Stomach (tissue), 9 donors: ENCODE data around the gene VPS52. TPM values are rescaled to one million over a fixed set of nuclear protein-coding genes. Genes with fewer than 3 reads are reported as not detected.
A peak's percentile ranks its signal among the peaks of the same experiment; 100 is the strongest.

Experiments
- DNase-seq, 2 donors: peaks; one replicate each; pipeline versions ENCODE4 v3.0.0 to v3.0.0-alpha.2; 2013 to 2019
- H3K27ac ChIP-seq, 5 donors: fragments of 200-600 bp in 4 of 5; sonication (generic) in 4 of 5; one replicate each; pipeline ENCODE4 v1.5.1; 2013 to 2019; ENCODE audit warnings: mild to moderate bottlenecking in 1 of 5, moderate library complexity in 1 of 5
- H3K27me3 ChIP-seq, 3 donors: fragments of 200-600 bp; sonication (generic); one replicate each; pipeline ENCODE4 v1.5.1; 2017 to 2019; ENCODE audit warnings: mixed run types in 1 of 3
- H3K36me3 ChIP-seq, 4 donors: fragments of 200-600 bp; sonication (generic); 1 replicate in 3 of 4; 2 replicates in 1 of 4; pipeline ENCODE4 v1.5.1; 2016 to 2019
- H3K4me1 ChIP-seq, 4 donors: fragments of 200-600 bp; sonication (generic); one replicate each; pipeline ENCODE4 v1.5.1; 2016 to 2019
- H3K4me3 ChIP-seq, 4 donors: fragments of 200-600 bp; sonication (generic) in 3 of 4; one replicate each; pipeline ENCODE4 v1.5.1; 2016 to 2019; ENCODE audit warnings: mild to moderate bottlenecking in 1 of 4
- H3K9me3 ChIP-seq, 4 donors: fragments of 200-600 bp; sonication (generic); one replicate each; pipeline ENCODE4 v1.5.1; 2016 to 2019
- EP300 ChIP-seq: sonication (generic); formaldehyde crosslinking; IDR thresholded peaks from one replicate; pipeline ENCODE4 v1.6.1; 2017; ENCODE audit warnings: antibody characterized with exemption
- POLR2A ChIP-seq, 4 donors: fragments of 450-650 bp; IDR thresholded peaks; one replicate each; pipeline ENCODE4 v1.6.1; 2016; ENCODE audit warnings: antibody characterized with exemption in 4 of 4, control low read depth in 2 of 4, mild to moderate bottlenecking in 1 of 4, moderate library complexity in 1 of 4
- POLR2AphosphoS5 ChIP-seq, 3 donors: sonication (generic); formaldehyde crosslinking; IDR thresholded peaks; one replicate each; pipeline ENCODE4 v1.6.1; 2016; ENCODE audit warnings: antibody characterized with exemption in 3 of 3
- WGBS, 5 donors: extraction: QIAGEN DNeasy Blood & Tissue Kit in 3 of 5; methylation state at CpG; one replicate each; pipeline versions ENCODE4 v1.1.5 to v1.1.7; 2013 to 2018; 5-methylcytosine and 5-hydroxymethylcytosine counted together
- intact Hi-C: fragments of 100-400 bp; cut with DNase I; formaldehyde crosslinking; loops from one replicate; pipeline ENCODE4 v1.15.1; 2023; ENCODE audit warnings: low total_unique reads
- polyA plus RNA-seq, 3 donors: library from polyadenylated mRNA; stranded (reverse); fragments of 200-250 nt; gene quantifications; one replicate each; pipeline ENCODE4 v1.2.3, GENCODE V29; 2013
- total RNA-seq, 5 donors: library from RNA; depleted of rRNA; stranded (reverse); fragments of >200 nt; gene quantifications; one replicate each; pipeline versions ENCODE4 v1.1.0 to v1.2.3, GENCODE V29; 2014 to 2016
- TF ChIP-seq, protein P1 (sequence below), 7 experiments: fragments of 450-650 bp in 4 of 7; fragments of 200-600 bp in 3 of 7; sonication (generic) in 3 of 7; IDR thresholded peaks; one replicate each; pipeline ENCODE4 v1.5.1; 2016 to 2019; ENCODE audit warnings: antibody characterized with exemption in 7 of 7, control low read depth in 2 of 7, mild to moderate bottlenecking in 1 of 7
- donor health status: healthy with polysubstance abuse.
- donor health status: Bipolar disorder and iron deficiency.
- donor health status: healthy.

The VPS52 gene
- total and polyA plus RNA-seq, 8 donors = 22.6 to 89.3 (median 46.5) TPM

DNA sequence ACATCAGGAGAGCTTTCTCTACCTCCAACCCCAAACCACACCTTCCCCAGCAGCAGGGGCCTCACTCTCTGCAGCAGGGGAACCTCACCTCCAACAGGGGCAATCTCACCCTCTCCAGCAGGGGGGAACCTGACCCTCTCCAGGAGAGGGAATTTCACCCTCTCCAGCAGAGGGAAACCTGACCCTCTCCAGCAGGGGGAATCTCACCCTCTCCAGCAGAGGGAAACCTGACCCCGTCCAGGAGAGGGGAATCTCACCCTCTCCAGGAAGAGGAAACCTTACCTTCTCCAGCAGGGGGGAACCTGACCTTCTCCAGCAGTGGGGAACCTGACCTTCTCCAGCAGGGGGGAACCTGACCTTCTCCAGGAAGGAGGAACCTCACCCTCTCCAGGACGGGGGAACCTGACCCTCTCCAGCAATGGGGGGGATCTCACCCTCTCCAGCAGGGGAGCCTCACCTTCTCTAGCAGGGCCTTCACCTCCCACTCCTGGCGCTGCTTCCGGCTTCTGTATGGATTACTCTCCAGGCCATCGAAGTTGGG is 8.4 kb upstream of the VPS52 start:
- peak in 1 of 2 donors; percentile 78 for DNase-seq

GRCh38 chr6:33279257-33279695 is 7.6 kb upstream of the VPS52 start:
- peak in 1 of 2 donors; percentile 42 for DNase-seq
- Histone ChIP-seq H3K36me3 (peaks cover 48 to 84% (median 83%) of the 10 kb centered on the region in 4 donors), H3K9me3 (no peaks in the 10 kb centered on the region), H3K27me3 (no peaks in the 10 kb centered on the region), H3K27ac (peak overlapping the region in 2 of 5 donors; percentile 91 to 97), H3K4me1 (peaks cover 38 to 61% (median 52%) of the 10 kb centered on the region in 4 donors), H3K4me3 (no peak overlapping the region)
- TF ChIP-seq, protein P1, sequence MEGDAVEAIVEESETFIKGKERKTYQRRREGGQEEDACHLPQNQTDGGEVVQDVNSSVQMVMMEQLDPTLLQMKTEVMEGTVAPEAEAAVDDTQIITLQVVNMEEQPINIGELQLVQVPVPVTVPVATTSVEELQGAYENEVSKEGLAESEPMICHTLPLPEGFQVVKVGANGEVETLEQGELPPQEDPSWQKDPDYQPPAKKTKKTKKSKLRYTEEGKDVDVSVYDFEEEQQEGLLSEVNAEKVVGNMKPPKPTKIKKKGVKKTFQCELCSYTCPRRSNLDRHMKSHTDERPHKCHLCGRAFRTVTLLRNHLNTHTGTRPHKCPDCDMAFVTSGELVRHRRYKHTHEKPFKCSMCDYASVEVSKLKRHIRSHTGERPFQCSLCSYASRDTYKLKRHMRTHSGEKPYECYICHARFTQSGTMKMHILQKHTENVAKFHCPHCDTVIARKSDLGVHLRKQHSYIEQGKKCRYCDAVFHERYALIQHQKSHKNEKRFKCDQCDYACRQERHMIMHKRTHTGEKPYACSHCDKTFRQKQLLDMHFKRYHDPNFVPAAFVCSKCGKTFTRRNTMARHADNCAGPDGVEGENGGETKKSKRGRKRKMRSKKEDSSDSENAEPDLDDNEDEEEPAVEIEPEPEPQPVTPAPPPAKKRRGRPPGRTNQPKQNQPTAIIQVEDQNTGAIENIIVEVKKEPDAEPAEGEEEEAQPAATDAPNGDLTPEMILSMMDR (IDR thresholded peaks at IDR 0.05) = no peak
- TF ChIP-seq POLR2A (IDR thresholded peaks at IDR 0.05) (no peak), EP300 (no peak), POLR2AphosphoS5 (IDR thresholded peaks at IDR 0.05) (no peak)
- intact Hi-C loops = no loop called here
- 56 to 80% (median 66%) methylated on average over 7 to 13 of the region's 13 CpGs for WGBS, 5 donors

More for the DNA sequence above, 8.4 kb upstream of the VPS52 start:
- no peak overlapping the region for H3K4me3 ChIP-seq
- peaks cover 32 to 54% (median 45%) of the 10 kb centered on the region in 4 donors for H3K4me1 ChIP-seq
- H3K36me3 ChIP-seq = peaks cover 42 to 84% (median 83%) of the 10 kb centered on the region in 4 donors
- no peaks in the 10 kb centered on the region for H3K9me3 ChIP-seq
- TF ChIP-seq POLR2A (IDR thresholded peaks at IDR 0.05) = no peak
- TF ChIP-seq, protein P1 (IDR thresholded peaks at IDR 0.05) = peak in 4 of 7 experiments; percentile 24 to 61 (median 40)
- TF ChIP-seq EP300 = no peak
- H3K27me3 ChIP-seq = no peaks in the 10 kb centered on the region
- H3K27ac ChIP-seq = peak overlapping the region in 3 of 5 donors; percentile 32 to 97 (median 44)
- 44 to 55% (median 48%) methylated on average over 2 to 5 of the region's 5 CpGs for WGBS, 5 donors
- intact Hi-C loops = no loop called here

GRCh38 chr6:33278810-33279209 is 7.1 kb upstream of the VPS52 start:
- intact Hi-C loops = no loop called here
- no peaks in the 10 kb centered on the region for H3K27me3 ChIP-seq
- H3K9me3 ChIP-seq = no peaks in the 10 kb centered on the region
- 74 to 88% (median 83%) methylated on average over 3 of the region's 3 CpGs for WGBS, 5 donors
- H3K4me1 ChIP-seq = peaks cover 43 to 66% (median 57%) of the 10 kb centered on the region in 4 donors
- peaks cover 49 to 84% (median 83%) of the 10 kb centered on the region in 4 donors for H3K36me3 ChIP-seq
- peak overlapping the region in 2 of 4 donors; percentile 70 to 77 for H3K4me3 ChIP-seq
- peak in 1 of 2 donors; percentile 7 for DNase-seq
- H3K27ac ChIP-seq = peak overlapping the region in 3 of 5 donors; percentile 91 to 97 (median 96)
- TF ChIP-seq EP300 (no peak), POLR2AphosphoS5 (IDR thresholded peaks at IDR 0.05) (no peak), POLR2A (IDR thresholded peaks at IDR 0.05) (no peak)
- TF ChIP-seq, protein P1 (IDR thresholded peaks at IDR 0.05) = no peak

DNA sequence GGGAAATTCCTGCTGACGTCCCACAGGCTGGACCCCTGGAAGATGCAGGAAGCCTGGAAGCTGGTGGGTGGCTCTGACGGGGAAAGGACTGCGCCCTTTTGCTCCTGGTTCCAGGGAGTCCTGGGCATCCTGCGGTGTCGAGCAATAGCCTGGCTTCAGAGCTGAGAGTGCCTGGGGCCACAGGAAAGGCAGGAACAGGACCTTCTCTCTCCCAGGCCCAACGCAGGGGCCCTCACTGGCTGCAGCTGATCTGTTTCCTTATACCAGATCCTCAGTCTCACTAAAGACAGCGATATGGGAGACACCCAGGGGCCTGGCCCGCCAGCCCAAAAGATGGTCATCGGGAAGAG is 6.7 kb upstream of the VPS52 start:
- no peak for TF ChIP-seq POLR2A (IDR thresholded peaks at IDR 0.05)
- TF ChIP-seq, protein P1 (IDR thresholded peaks at IDR 0.05) = no peak
- no peak for TF ChIP-seq POLR2AphosphoS5 (IDR thresholded peaks at IDR 0.05)
- TF ChIP-seq EP300 = no peak
- H3K27me3 ChIP-seq = no peaks in the 10 kb centered on the region
- no peak for DNase-seq
- WGBS, 5 donors = 75 to 82% (median 79%) methylated on average over 6 to 9 of the region's 9 CpGs
- peaks cover 49 to 84% (median 83%) of the 10 kb centered on the region in 4 donors for H3K36me3 ChIP-seq
- H3K4me1 ChIP-seq = peaks cover 47 to 71% (median 62%) of the 10 kb centered on the region in 4 donors
- peak overlapping the region in 3 of 4 donors; percentile 70 to 77 (median 72) for H3K4me3 ChIP-seq
- intact Hi-C loops = no loop called here
- no peaks in the 10 kb centered on the region for H3K9me3 ChIP-seq
- H3K27ac ChIP-seq = peak overlapping the region; percentile 91 to 97 (median 95)
